GM10266 (cell line): ENCODE results near the gene FNDC3B.

Experiments
- DNase-seq: peaks from one replicate; pipeline ENCODE4 v3.0.0; 2012; ENCODE audit errors: extremely low spot score
- CTCF ChIP-seq: IDR thresholded peaks from 2 replicates; pipeline ENCODE4 v1.5.1; 2012; ENCODE audit warnings: mild to moderate bottlenecking, low read depth; ENCODE audit not compliant: control insufficient read depth, insufficient read depth; ENCODE audit errors: missing control alignments

Gene FNDC3B

GRCh38 chr3:172180473-172180872 lies 141.1 kb downstream of the FNDC3B start:
- TF ChIP-seq CTCF: no peak
- DNase-seq: no peak

DNA sequence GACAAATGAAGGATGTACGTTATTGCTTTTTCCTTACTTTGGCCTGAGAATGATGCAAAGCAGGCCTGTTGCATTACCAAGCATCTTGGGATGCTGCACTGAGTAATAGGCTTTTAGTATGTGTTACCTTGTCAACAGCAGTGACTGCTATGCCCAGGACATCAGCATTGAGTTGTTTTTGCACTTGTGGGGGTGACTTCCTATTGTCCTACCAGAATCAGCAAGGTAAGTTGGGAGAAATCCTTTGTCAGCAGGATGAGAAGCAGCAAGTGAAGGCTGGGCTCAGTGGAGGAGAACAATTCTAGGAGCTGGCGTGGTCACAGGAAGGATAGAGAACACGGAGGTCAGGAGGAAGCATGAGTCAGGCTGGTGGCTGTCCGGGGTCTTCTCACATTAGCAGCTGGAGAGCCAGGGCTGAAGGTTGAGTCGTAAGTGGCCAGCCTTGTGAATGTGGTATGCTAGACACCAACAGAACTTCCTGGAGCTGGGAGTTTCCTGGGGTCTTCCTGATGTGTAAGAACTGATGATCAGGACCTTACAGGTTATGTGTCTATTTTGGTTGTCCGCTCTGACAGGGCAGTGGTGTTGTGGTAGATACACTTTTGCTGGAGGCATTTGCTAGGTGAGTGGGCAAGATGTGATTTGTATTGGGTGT lies 142.7 kb downstream of the FNDC3B start:
- DNase-seq: peak; percentile 35
- no peak for TF ChIP-seq CTCF

DNA sequence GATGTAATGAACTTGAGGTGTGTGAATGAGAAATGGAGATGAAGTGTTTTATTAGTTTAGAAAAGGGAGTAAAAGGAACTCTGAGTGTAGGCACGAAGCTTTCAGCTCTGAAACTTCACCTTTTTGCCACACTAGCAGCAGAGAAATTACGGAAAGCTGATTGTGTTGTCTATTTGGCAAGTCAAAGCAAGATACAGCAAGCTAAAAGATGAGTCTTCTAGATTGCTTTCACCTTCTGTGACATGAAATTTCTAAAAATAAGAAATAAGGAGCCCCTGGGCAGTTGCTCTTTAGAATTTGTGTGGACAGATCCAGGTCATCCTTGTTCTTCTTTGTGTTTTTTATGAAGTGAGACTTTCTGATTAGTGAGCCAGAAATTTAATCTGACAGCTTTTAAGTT lies 143.4 kb downstream of the FNDC3B start:
- no peak for DNase-seq
- TF ChIP-seq CTCF: no peak

- no peak for DNase-seq
Measured at GRCh38 chr3:172184106-172184822, 144.9 kb downstream of the FNDC3B start.

DNA sequence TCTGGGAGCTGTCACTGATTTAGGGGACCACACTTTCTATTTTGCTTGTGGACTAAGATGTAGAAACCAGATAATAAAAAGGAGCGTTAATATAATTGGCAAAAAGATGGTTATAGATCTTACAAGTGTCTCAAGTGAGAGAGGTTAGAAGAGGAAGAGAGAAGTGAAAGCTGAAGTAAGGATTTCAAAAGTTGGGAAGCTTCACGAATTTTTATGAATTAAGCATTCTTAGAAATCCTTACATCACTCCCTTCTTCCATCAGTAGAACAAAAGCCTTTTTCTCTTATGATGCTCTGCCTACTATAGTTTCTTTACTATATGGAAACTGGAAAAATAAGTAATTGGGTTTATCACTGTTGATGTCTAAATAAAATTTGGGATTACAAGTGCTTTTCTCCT lies 146.5 kb downstream of the FNDC3B start:
- no peak for TF ChIP-seq CTCF
- no peak for DNase-seq

More at GRCh38 chr3:172184106-172184822, 144.9 kb downstream of the FNDC3B start:
- TF ChIP-seq CTCF: no peak

DNA sequence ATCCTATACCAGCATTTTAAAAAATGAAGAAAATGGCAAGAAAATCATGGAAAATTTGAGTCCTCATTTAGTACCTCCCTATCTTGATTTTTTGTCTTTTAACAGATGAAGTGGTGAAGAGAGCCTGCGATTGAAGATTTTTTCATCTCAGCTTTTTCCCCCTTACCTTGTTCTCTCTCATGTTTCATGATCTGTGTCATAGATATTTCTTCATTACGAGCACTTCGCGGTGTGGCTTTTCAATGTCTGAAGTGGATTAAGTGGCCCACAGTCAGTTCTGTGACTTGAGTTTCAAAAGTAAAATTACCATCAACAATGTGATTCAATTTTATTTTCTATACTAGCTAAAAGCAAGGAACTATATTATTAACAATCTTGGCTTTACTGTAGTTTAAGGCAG lies 147.2 kb downstream of the FNDC3B start:
- DNase-seq: no peak
- TF ChIP-seq CTCF: no peak

DNA sequence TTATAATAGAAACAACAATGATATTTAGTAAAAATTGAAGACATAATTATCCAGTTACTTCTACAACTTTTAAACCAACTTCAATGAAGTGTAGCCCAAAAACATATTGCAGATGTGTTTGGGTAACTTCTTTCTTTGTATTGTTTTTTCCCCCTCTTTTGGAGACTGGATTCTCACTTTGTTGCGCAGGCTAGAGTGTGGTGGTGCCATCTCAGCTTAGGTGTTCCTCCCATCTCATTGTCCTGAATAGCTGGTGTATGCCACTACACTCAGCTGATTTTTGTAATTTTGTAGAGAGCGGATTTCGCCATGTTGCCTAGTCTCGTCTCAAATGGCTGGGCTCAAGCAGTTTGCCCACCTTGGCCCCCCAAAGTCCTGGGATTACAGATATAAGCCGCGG lies 148.1 kb downstream of the FNDC3B start:
- no peak for TF ChIP-seq CTCF
- DNase-seq: no peak
